CD4-positive, CD25-positive, alpha-beta regulatory T cell (primary cell): ENCODE measurements around the gene HCN2. TPM values are rescaled to one million over a fixed set of nuclear protein-coding genes. Genes with fewer than 3 reads are reported as not detected.

Source experiments
- ATAC-seq, 2 donors: fragments of 150-1000 bp; cut with Tn5 transposase; one replicate each; pipeline ENCODE4 v1.10.0; 2021; ENCODE audit warnings: low read depth in 2 of 2, moderate number of reproducible peaks in 2 of 2, moderate library complexity in 1 of 2
- DNase-seq, 3 donors: peaks; one replicate each; pipeline versions ENCODE4 v3.0.0 to v3.0.0-alpha.2; 2012 to 2022; ENCODE audit warnings: mixed read lengths in 1 of 3
- H3K27ac ChIP-seq: one replicate; pipeline ENCODE4 v1.7.0; 2013; ENCODE audit warnings: mild to moderate bottlenecking, low read length; ENCODE audit not compliant: insufficient read depth, poor library complexity, severe bottlenecking
- H3K27me3 ChIP-seq: one replicate; pipeline ENCODE4 v1.7.0; 2013; ENCODE audit warnings: low read length; ENCODE audit not compliant: control insufficient read depth, insufficient read depth
- H3K36me3 ChIP-seq: one replicate; pipeline ENCODE4 v1.7.0; 2013; ENCODE audit warnings: mild to moderate bottlenecking, low read length, moderate library complexity; ENCODE audit not compliant: control insufficient read depth, insufficient read depth
- H3K4me1 ChIP-seq: 2 replicates; pipeline ENCODE4 v1.7.0; 2013; ENCODE audit warnings: mild to moderate bottlenecking, low read length; ENCODE audit not compliant: insufficient read depth, control insufficient read depth, poor library complexity, severe bottlenecking
- H3K4me3 ChIP-seq: one replicate; pipeline ENCODE4 v1.7.0; 2013; ENCODE audit warnings: low read depth, mild to moderate bottlenecking, low read length, moderate library complexity
- H3K9me3 ChIP-seq, 2 experiments: 1 replicate in 1 of 2; 2 replicates in 1 of 2; pipeline ENCODE4 v1.7.0; 2013; ENCODE audit warnings: low read length in 2 of 2, mild to moderate bottlenecking in 1 of 2, moderate library complexity in 1 of 2; ENCODE audit not compliant: control insufficient read depth in 2 of 2
- H3K27ac Mint-ChIP-seq, 3 donors: one replicate each; pipeline ENCODE4 v1.8.0; 2020 to 2022; ENCODE audit warnings: mild to moderate bottlenecking in 3 of 3, mixed read lengths in 3 of 3, moderate library complexity in 2 of 3
- H3K27me3 Mint-ChIP-seq: one replicate; pipeline ENCODE4 v1.8.0; 2022; ENCODE audit warnings: mild to moderate bottlenecking, mixed read lengths
- H3K36me3 Mint-ChIP-seq: one replicate; pipeline ENCODE4 v1.8.0; 2020; ENCODE audit warnings: mixed read lengths
- H3K4me1 Mint-ChIP-seq, 4 donors: one replicate each; pipeline ENCODE4 v1.8.0; 2020 to 2022; ENCODE audit warnings: mixed read lengths in 4 of 4, mild to moderate bottlenecking in 1 of 4
- H3K4me3 Mint-ChIP-seq, 4 donors: one replicate each; pipeline ENCODE4 v1.8.0; 2020 to 2022; ENCODE audit warnings: mild to moderate bottlenecking in 4 of 4, mixed read lengths in 4 of 4, moderate library complexity in 3 of 4
- H3K9me3 Mint-ChIP-seq, 7 donors: one replicate each; pipeline ENCODE4 v1.8.0; 2020 to 2022; ENCODE audit warnings: mixed read lengths in 7 of 7, mild to moderate bottlenecking in 3 of 7, moderate library complexity in 2 of 7
- polyA plus RNA-seq, 4 donors: library from polyadenylated mRNA; unstranded; fragments of 300-500 nt; fragmentation: Illumina TruSeq; gene quantifications; one replicate each; pipeline ENCODE4 v1.2.3, GENCODE V29; 2021
- total RNA-seq: library from RNA; stranded (reverse); gene quantifications from one replicate; pipeline ENCODE4 v1.2.3, GENCODE V29; 2022

The HCN2 gene
- total and polyA plus RNA-seq, 5 donors from 2014 or later, result 1.2 TPM; not detected in 4

DNA sequence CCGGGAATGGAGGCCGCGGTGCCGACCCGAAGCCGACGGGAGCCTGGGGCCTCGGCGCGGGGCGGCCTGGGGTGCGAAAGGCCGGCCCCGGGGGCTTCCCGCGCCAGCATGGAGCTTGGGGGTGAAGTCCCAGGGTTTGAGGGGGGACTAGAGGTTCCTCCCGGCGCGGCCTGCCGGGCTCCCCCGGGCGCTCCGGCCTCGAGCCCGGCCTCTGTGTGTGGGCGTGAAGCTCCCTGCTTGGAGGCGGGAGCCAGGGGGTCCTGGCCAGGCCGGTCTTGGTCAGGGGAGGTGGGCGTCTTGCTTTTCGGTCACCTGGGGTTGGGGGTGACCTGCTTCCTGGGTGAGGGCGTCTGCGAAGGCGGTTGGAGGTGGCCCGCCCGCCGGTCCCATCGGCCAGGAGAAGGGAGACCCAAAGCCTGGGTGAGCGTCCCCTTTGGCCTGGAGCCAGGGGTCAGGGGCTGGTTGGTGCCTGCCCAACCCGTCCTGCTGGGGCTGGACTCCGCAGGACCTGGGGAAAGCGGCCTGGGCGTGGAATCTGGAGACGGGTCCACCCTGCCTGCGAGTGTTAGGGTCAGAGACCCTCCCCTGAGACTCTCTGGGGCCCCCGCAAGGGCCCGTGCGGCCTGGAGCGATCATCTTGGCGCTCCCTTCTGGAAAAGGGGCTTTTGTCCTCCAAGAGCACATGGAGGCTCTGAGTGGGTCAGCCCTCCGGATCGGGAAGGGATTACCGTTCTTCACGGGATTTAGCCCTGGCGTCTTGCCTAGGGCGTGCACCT lies 16.8 kb upstream of the HCN2 start:
- Histone ChIP-seq H3K9me3 (no peaks in the 10 kb centered on the region), H3K36me3 (no peaks in the 10 kb centered on the region), H3K4me3 (peak overlapping the region; percentile 74), H3K4me1 (peaks cover 40% of the 10 kb centered on the region), H3K27me3 (no peaks in the 10 kb centered on the region), H3K27ac (peak overlapping the region; percentile 65)
- H3K4me1 Mint-ChIP-seq, result peaks cover 0 to 48% (median 18%) of the 10 kb centered on the region in 4 donors
- ATAC-seq (no peak), DNase-seq (no peak)
- peaks cover 0 to 4% (median 0%) of the 10 kb centered on the region in 7 donors for H3K9me3 Mint-ChIP-seq
- no peaks in the 10 kb centered on the region for H3K36me3 Mint-ChIP-seq
- H3K27ac Mint-ChIP-seq, result peak overlapping the region; percentile 14 to 98 (median 95)
- H3K27me3 Mint-ChIP-seq, result peaks cover 9% of the 10 kb centered on the region
- H3K4me3 Mint-ChIP-seq, result peak overlapping the region; percentile 90 to 95 (median 93)

DNA sequence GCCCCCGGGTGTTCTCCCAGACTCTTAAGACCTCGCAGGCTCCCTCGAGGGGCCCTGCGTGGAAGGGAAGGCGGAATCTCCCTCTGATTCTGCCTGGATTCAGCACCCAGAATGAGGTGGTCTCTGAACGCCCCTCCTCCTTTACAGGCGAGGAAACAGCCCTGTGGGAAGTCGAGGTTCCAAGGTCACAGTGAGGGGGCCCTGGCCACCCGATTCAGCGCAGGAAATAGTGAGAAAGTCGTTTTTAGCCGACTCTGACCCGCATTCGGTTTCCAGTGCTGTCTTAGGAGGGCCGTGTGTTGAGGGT lies 16.2 kb upstream of the HCN2 start:
- ATAC-seq, result no peak
- Histone ChIP-seq H3K27ac (peak overlapping the region; percentile 65), H3K4me1 (peaks cover 40% of the 10 kb centered on the region), H3K4me3 (peak overlapping the region; percentile 74), H3K9me3 (no peaks in the 10 kb centered on the region), H3K36me3 (no peaks in the 10 kb centered on the region), H3K27me3 (no peaks in the 10 kb centered on the region)
- H3K27me3 Mint-ChIP-seq, result peaks cover 9% of the 10 kb centered on the region
- peak in 1 of 3 donors; percentile 34 for DNase-seq
- H3K4me1 Mint-ChIP-seq, result peaks cover 0 to 49% (median 18%) of the 10 kb centered on the region in 4 donors
- peaks cover 0 to 4% (median 0%) of the 10 kb centered on the region in 7 donors for H3K9me3 Mint-ChIP-seq
- peak overlapping the region; percentile 82 to 92 (median 88) for H3K4me3 Mint-ChIP-seq
- H3K27ac Mint-ChIP-seq, result peak overlapping the region; percentile 71 to 90 (median 89)
- no peaks in the 10 kb centered on the region for H3K36me3 Mint-ChIP-seq

DNA sequence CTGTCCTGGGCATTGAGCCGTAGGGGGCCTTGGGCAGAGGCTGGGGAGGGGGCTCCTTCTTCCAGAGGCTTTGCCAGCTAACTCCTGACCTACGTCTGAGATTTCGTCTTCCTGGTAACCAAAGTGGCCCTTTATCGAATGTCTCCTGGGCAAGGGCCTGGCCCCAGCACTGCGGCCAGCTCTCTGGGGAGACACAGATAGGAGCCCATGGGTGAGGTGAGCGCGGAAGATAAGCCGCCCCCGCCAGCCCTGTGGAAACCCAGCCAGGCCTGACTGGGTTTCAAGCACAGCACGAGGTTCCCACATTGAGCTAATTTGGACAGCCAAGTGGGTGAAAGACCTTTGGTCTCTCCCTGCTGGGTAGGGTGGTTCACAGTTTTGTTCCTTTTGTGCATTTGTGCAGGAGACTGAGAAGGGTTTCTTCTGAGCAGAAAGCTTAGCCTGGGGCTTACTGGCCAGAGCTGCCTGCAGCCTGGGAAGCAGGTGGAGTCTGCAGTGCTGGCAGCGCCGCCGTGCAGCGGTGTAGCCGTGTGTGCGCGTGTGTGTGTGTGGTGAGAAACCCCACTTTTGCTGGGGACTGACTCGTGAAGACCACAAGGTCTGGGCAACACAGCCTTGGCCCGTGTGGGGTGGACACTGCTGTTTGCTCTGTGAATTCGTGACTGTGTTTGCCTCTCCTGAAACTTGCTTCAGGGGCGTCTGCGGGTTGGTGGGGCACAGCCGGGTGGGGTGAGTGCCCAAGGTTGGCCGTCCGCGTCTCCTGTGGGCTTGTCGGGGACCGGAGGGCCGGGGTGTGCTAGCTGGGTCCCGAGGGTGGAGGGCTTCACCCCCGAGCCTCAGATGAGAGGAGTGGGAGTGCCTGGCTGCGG lies 14.8 kb upstream of the HCN2 start:
- Mint-ChIP-seq H3K4me3 (peak overlapping the region; percentile 63 to 91 (median 76)), H3K27ac (peak overlapping the region in 1 of 3 donors; percentile 51), H3K27me3 (peaks cover 7% of the 10 kb centered on the region), H3K36me3 (no peaks in the 10 kb centered on the region), H3K4me1 (peaks cover 0 to 47% (median 16%) of the 10 kb centered on the region in 4 donors), H3K9me3 (peaks cover 0 to 2% (median 0%) of the 10 kb centered on the region in 7 donors)
- H3K36me3 ChIP-seq, result no peaks in the 10 kb centered on the region
- no peaks in the 10 kb centered on the region for H3K9me3 ChIP-seq
- H3K27me3 ChIP-seq, result no peaks in the 10 kb centered on the region
- DNase-seq, result no peak
- H3K4me3 ChIP-seq, result peak overlapping the region; percentile 7
- ATAC-seq, result no peak
- peaks cover 40% of the 10 kb centered on the region for H3K4me1 ChIP-seq
- H3K27ac ChIP-seq, result no peak overlapping the region

DNA sequence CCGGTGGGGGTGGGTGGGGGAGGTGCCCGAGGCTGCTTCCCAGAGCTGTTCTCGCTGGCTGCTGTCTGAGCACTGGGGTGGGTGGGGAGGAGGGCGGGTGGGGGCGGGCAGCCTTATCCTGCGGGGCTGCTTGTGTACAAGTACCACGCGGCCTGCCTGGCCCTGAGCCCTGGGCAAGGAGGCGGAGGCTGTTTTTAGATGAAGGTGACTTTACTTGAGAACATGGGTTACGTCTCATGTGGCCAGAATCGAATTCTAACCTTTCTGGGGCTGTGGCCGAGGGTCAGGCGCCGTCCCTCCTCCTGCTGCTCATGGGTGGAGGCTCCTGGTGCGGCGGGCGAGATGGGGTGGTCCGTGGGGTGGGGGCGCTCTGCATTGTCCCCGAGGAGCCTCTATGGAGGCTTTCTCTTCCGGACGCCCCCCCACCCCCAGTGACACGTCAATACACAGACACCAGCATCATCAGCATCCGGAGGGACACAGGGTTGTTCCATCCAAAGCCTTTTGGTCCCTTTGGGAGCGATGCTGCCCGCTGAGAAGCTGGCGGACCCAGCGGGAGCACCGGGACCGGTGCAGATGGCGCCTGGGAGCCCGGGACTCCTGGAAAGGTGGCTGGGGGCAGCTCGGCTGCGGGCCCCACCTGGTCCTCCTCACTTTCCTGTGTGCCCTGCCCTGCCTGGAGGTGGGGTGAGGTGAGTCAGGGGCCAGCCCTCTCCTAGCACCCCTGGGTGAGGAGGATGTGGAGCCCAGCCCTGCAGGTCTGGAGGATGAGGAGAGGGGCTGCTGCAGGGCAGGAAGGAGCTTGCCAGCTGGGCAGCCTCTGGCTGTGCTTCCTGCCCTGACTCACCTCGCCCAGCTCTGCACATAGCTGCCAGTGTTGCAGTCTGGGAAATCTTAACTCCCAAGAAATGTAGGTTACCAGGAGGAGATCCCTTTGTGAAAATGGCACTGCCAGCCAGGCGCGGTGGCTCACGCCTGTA lies 13.9 kb upstream of the HCN2 start:
- no peak for DNase-seq
- H3K4me3 ChIP-seq, result no peak overlapping the region
- H3K4me3 Mint-ChIP-seq, result no peak overlapping the region
- no peaks in the 10 kb centered on the region for H3K36me3 Mint-ChIP-seq
- H3K27me3 Mint-ChIP-seq, result peaks cover 4% of the 10 kb centered on the region
- H3K27me3 ChIP-seq, result no peaks in the 10 kb centered on the region
- no peak overlapping the region for H3K27ac ChIP-seq
- H3K9me3 Mint-ChIP-seq, result peaks cover 0 to 2% (median 0%) of the 10 kb centered on the region in 7 donors
- H3K9me3 ChIP-seq, result no peaks in the 10 kb centered on the region
- peaks cover 40% of the 10 kb centered on the region for H3K4me1 ChIP-seq
- no peak for ATAC-seq
- H3K4me1 Mint-ChIP-seq, result peaks cover 0 to 45% (median 13%) of the 10 kb centered on the region in 4 donors
- no peak overlapping the region for H3K27ac Mint-ChIP-seq
- H3K36me3 ChIP-seq, result no peaks in the 10 kb centered on the region

DNA sequence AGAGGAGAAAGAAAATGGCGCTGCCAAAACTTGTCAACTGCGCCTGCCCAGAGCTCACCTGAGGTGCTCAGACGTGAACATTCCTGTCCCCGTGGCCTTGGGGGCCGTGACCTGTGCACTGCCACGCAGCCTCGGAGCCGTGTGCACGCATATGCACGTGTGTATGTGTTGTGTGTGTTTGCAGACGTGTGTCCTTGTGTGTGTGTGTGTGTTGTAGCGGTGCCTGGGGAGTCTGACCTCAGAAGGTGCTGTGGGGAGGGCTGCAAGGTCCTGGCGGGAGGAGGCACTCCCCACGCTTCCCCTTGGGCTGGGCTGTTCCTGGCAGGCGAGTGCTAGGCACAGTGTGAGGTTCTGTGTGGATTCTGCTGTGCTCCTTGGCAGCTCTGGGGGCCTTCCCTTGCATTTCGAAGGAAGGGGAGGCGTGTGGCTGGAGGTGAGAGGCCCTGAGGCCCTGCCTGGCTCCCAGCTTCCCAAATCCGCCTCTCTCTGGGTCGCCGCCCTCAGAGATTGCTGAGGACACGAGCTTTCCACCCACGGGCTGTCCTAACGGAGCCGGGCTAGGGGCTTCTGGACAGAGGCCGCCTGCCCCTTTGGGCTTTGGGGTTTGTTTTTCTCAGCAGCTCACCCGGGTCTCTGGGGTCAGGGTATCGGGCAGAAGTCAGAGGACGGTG lies 12.8 kb upstream of the HCN2 start:
- peaks cover 33% of the 10 kb centered on the region for H3K4me1 ChIP-seq
- Mint-ChIP-seq H3K27ac (peak overlapping the region in 1 of 3 donors; percentile 62), H3K9me3 (no peaks in the 10 kb centered on the region), H3K4me3 (peak overlapping the region in 1 of 4 donors; percentile 47), H3K27me3 (no peaks in the 10 kb centered on the region), H3K36me3 (no peaks in the 10 kb centered on the region), H3K4me1 (peaks cover 0 to 38% (median 9%) of the 10 kb centered on the region in 4 donors)
- H3K27me3 ChIP-seq, result no peaks in the 10 kb centered on the region
- ATAC-seq (no peak), DNase-seq (no peak)
- peaks cover 7% of the 10 kb centered on the region for H3K36me3 ChIP-seq
- no peak overlapping the region for H3K27ac ChIP-seq
- H3K9me3 ChIP-seq, result no peaks in the 10 kb centered on the region
- no peak overlapping the region for H3K4me3 ChIP-seq

DNA sequence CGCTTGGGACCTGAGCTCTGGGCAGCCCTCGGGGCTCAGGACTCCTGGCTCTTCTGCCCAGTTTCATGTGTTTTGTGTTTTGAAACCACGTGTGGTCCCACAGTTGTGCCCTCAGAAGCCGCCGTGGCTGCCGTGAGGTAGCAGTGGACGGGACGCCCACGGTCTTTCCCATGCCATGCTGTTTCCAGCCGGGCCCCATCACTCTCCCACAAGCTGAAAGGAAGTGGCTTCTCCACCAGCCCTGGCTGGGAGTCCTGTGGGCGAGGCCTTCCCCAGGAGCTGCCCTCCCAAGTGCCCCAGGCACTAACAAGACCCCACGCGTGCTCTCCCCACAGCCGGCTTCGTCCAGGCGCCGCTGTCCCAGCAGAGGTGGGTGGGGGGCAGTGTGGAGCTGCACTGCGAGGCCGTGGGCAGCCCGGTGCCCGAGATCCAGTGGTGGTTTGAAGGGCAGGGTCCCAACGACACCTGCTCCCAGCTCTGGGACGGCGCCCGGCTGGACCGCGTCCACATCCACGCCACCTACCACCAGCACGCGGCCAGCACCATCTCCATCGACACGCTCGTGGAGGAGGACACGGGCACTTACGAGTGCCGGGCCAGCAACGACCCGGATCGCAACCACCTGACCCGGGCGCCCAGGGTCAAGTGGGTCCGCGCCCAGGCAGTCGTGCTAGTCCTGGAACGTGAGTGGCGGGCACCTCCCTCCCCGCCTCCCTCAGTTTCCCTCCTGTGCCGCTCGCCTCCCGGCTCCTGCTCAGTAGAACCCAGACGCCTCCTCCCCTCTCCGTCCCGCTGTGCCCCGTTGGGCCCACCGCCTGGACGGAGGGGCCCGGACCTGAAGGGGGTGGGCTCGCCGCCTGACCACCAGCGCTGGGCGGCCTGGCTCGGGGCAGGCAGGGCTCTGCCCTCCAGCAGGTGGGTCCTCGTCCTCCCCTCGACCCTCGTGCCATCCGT lies 12.0 kb upstream of the HCN2 start:
- H3K27me3 Mint-ChIP-seq, result no peaks in the 10 kb centered on the region
- Histone ChIP-seq H3K36me3 (peaks cover 11% of the 10 kb centered on the region), H3K27ac (no peak overlapping the region), H3K4me3 (no peak overlapping the region), H3K27me3 (no peaks in the 10 kb centered on the region), H3K4me1 (peaks cover 31% of the 10 kb centered on the region), H3K9me3 (no peaks in the 10 kb centered on the region)
- no peaks in the 10 kb centered on the region for H3K9me3 Mint-ChIP-seq
- no peak for ATAC-seq
- H3K36me3 Mint-ChIP-seq, result no peaks in the 10 kb centered on the region
- peak overlapping the region in 1 of 4 donors; percentile 41 for H3K4me3 Mint-ChIP-seq
- H3K4me1 Mint-ChIP-seq, result peaks cover 0 to 36% (median 9%) of the 10 kb centered on the region in 4 donors
- DNase-seq, result no peak
- peak overlapping the region in 1 of 3 donors; percentile 62 for H3K27ac Mint-ChIP-seq
